SW480 (cell line): ENCODE data around the gene GARRE1.
"Not testable (repeated sequence)": the region's sequence is repeated elsewhere in the genome, so short reads cannot be mapped to it uniquely, and the experiment has no call there.

Experiments
- DNase-seq: peaks from one replicate; pipeline ENCODE4 v3.0.0-alpha.2; 2016; ENCODE audit warnings: low spot score

Gene GARRE1

GRCh38 chr19:34254046-34254697 is at the start of gene GARRE1:
Gene GARRE1, plus strand, starts transcription at chr19:34254554. Its CDS starts 45,920 bp downstream, at chr19:34300474.
- DNase-seq = peak; percentile 72

DNA sequence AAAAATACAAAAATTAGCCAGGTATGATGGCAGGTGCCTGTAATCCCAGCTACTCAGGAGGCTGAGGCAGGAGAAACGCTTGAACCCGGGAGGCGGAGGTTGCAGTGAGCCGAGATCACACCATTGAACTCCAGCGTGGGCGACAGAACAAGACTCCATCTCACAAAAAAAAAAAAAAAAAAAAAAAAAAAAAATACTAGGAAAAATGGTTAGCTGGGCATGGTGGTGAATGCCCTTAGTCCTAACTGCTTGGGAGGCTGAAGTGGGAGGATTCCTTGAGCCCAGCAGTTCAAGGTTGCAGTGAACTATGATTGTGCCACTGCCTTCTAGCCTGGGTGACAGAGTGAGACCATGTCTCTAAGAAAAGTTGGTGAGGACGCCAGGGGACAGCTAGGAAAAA is 49.0 kb upstream of the GARRE1 start:
- not testable (repeated sequence) for DNase-seq

DNA sequence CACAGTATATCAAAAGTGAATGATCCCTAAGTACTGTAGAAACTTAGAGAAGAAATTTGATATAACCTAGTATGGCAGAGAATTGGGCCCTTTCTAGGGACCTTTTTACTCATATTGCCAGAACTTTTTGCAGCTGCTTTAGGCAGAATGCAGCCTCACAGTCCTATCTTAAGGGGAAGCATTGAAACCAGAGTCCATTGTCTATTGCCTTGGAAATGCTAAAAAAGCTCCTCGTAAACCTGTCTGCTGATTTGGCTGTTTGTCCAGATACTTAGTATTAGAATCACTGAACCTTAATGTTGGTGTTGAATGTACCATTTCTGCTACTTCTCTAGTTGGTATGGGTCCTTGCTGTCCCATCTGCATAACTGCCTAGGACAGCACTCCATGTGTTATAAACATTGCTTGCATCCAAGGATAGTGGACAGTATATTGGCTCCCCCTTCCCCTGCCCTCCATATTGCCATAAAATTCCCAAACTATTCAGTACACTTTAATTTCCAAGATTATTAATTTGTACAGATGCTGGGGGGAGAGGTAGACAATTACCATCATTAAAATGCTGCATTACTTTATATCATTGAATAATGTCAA is 46.0 kb upstream of the GARRE1 start:
- no peak for DNase-seq

DNA sequence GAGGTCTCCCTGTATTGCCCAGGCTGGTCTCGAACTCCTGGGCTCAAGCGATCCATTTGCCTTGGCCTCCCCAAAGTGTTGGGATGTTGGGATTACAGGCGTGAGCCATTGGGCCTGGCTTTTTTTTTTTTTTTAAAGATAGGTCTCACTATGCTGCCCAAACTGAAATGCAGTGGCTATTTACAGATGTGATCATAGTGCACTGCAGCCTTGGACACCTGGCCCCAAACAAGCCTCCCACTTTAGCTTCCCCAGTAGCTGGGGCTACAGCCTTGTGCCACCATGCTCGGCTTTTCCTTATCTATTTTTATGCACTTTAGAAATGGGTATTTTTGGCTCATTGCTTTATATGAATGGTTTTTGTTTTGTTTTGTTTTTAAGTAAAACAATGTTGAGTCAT is 44.6 kb upstream of the GARRE1 start:
- no peak for DNase-seq

DNA sequence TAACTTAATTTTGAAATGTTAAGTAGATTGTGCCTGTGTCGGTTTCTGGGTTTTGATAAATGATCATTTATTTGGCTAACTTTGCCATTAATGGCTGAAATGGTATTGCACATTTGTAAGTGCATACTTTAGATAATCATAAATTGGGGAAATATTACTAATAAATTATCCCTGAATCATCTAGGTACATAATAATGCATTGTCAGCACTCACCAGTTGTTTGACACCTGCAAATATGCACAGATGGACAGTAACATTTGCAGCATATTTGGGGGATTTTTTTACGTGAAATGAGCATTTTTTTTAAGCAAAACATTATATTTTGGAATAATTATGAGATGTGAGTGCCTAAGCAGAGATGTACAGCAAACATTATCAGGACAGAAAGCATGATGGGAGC is 41.1 kb upstream of the GARRE1 start:
- no peak for DNase-seq

GRCh38 chr19:34214040-34214439 is 40.3 kb upstream of the GARRE1 start:
- no peak for DNase-seq

DNA sequence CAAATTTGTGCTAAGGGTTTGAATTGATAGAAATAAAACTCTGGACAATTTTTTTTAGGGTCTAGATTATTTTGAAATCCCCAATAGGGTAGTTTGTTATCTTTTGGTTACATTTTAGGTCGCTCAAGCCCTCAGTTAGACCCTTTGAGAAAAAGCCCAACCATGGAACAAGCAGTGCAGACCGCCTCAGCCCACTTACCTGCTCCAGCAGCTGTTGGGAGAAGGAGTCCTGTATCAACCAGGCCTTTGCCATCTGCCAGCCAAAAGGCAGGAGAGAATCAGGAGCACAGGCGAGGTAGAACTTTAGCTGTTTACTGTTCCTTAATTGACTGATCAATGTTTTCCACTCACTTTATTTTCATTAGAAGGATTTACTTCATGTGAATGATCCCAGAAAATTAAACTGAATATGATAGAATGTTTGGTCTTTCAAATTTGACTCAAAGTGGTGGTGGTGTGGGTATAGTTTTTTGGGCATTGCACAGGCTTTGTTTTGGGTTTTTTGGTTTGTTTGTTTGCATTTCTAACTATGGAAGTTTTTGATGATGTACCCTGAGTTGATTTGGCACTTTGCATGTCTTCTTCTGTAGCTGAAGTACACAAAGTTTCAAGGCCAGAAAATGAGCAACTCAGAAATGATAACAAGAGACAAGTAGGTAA is 39.2 kb upstream of the GARRE1 start:
- DNase-seq = no peak

DNA sequence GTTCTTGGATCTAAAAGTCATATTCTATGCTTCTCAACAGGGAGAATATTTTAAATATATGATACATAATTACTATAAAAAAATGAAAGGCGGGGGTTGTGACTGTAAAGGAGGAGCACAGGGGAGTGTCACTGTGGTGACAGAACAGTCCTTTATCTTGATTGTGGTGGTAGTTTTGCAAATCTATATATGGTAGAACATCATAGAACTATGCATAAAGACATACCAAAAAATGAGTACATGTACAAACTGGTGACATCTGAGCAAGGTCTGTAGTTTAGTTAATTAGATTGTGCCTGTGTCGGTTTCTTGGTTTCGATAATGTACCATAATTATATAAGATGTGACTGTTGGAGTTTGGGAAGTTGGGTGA is 38.7 kb upstream of the GARRE1 start:
- no peak for DNase-seq

DNA sequence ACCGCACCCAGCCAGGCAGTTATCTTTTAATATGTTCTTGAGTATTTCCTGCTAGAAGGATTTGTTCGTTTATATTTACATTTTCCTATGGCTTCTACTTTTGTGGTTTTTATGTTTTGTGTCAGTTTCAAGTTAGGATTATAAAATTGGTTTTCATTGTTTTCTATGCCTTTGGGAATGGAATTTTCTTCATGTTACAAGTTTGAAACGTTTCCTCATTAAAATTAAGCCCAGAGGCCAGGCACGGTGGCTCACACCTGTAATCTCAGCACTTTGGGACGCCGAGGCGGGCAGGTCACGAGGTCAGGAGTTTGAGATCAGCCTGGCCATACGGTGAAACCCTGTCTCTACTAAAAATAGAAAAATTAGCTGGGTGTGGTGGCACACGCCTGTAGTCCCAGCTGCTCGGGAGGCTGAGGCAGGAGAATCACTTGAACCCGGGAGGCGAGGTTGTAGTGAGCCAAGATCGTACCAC is 37.6 kb upstream of the GARRE1 start:
- not testable (repeated sequence) for DNase-seq

GRCh38 chr19:34217952-34218817 is 36.2 kb upstream of the GARRE1 start:
- peak; percentile 87 for DNase-seq

DNA sequence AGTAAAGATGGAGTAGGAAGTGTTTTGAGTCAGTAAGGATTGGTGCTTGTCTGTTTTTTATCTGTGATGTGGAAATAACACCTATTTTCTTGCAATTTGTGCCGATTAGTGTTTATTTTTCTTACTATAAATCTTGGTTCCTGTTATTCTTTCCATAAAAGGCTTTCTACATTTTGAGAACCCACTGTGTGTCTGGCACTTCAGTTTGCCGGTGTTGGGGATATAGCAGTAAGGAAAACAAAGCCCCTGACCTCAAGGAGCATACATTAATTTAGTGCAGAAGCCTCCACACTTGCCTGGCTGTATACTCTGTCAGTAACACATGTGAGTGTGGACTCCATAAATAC is 35.6 kb upstream of the GARRE1 start:
- no peak for DNase-seq

- peak; percentile 70 for DNase-seq
Measured at GRCh38 chr19:34220472-34221063, 33.8 kb upstream of the GARRE1 start.

- DNase-seq = no peak
Measured at GRCh38 chr19:34222386-34222785, 32.0 kb upstream of the GARRE1 start.

- peak; percentile 39 for DNase-seq
Measured at GRCh38 chr19:34224996-34225658, 29.2 kb upstream of the GARRE1 start.

- no peak for DNase-seq
Measured at GRCh38 chr19:34225659-34226015, 28.7 kb upstream of the GARRE1 start.

DNA sequence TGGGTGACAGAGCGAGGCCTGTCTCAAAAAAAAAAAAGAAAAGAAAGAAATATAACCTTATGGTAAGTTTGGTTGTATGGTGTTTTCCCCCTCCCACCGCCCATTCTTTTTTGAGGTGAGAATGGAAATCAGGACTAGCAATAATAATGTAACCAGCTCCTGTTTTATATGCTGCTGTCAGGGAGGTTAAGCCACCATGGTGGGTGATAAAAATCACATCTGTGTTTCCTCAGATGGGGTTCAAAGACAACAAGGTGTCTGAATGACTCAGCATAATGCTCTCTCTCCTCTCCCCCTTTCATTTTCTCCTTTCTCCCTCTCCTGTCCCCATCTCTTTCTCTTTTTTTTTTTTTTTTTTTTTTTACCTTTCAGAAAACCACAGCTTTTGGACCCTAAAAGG is 28.3 kb upstream of the GARRE1 start:
- no peak for DNase-seq

GRCh38 chr19:34228347-34228746 is 26.0 kb upstream of the GARRE1 start:
- DNase-seq = no peak

DNA sequence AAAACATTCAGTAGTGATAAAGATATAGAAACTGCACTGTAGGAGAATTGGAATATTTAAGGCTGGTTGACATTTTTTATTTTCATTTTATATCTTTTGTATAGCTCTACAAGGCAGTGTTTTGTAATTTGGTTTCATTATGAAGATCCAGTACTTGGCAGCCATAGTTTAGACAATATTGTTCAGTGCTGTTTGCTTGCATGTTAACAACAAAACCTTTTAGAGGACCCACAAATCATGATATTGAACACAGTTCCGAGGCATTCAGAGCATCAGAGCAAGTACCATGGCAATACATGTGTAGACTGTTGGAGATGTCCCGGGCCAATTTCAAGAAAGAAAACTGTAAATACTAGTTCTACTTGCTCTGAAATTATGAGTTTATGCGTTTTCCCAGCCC is 25.6 kb upstream of the GARRE1 start:
- DNase-seq = no peak

GRCh38 chr19:34229721-34230120 is 24.6 kb upstream of the GARRE1 start:
- DNase-seq = no peak

- DNase-seq = no peak
Measured at GRCh38 chr19:34230820-34231219, 23.5 kb upstream of the GARRE1 start.

GRCh38 chr19:34231439-34231838 is 22.9 kb upstream of the GARRE1 start:
- DNase-seq = no peak
